ENCODE data around the gene CEP85. TPM values are rescaled to one million over a fixed set of nuclear protein-coding genes. Genes with fewer than 3 reads are reported as not detected.

Gene CEP85
- total RNA-seq, 1 experiment from 2014 or later = 37.2 TPM

- TF ChIP-seq REST (IDR thresholded peaks at IDR 0.05; ENCODE audit: low read depth) (no peak), ELF1 (IDR thresholded peaks at IDR 0.05; ENCODE audit: borderline replicate concordance, low read depth) (no peak)
These were observed 52.0 kb downstream of the CEP85 start (continued) for GRCh38 chr1:26286064-26286416.

- H3K9me2 ChIP-seq (ENCODE audit: insufficient read depth) = no peaks in the 10 kb centered on the region
- no peaks in the 10 kb centered on the region for H4K20me1 ChIP-seq (ENCODE audit: insufficient read depth)
- H3K4me3 ChIP-seq (replicated peaks in 1 of 2; ENCODE audit: low read depth in 1 of 2, low read length in 2 of 2) = no peak overlapping the region
- BruUV-seq (replicated peaks) = no TSS peak
- no peaks in the 10 kb centered on the region for H3K27me3 ChIP-seq (ENCODE audit: insufficient read depth, low read length)
- no peak overlapping the region for H2AFZ ChIP-seq (ENCODE audit: low read depth, low read length, poor library complexity, severe bottlenecking)
- H3K27ac ChIP-seq (ENCODE audit: low read depth, low read length) = no peak overlapping the region
- ATAC-seq (no peak), DNase-seq (ENCODE audit: low read depth, low spot score) (no peak)
- ChIA-PET RAD21 (ENCODE audit: low non-redundant PET in 1 of 2, low total read pairs in 2 of 2, uncharacterized antibody in 2 of 2, unreplicated experiment in 2 of 2) (no interaction called here), CTCF (interaction anchor here (2.3 to 3.8 kb wide), 3 partner anchors 11 to 130 kb away, joined by 7 to 50 read pairs (median 47); no protein-coding TSS in a partner anchor), POLR2A (no interaction called here)
- no peaks in the 10 kb centered on the region for H3K79me2 ChIP-seq (ENCODE audit: insufficient read depth, low read length)
- peaks cover 22 to 47% of the 10 kb centered on the region in 2 experiments for H3K4me1 ChIP-seq (ENCODE audit: control insufficient read depth in 1 of 2, insufficient read depth in 2 of 2, low read length in 2 of 2)
- intact Hi-C loops (cut with micrococcal nuclease) = no loop called here
- no peaks in the 10 kb centered on the region for H3K9me3 ChIP-seq (ENCODE audit: control insufficient read depth in 1 of 2, insufficient read depth in 1 of 2, low read depth in 1 of 2, low read length in 2 of 2)
- H3K4me2 ChIP-seq (ENCODE audit: low read length) = no peak overlapping the region
- no peaks in the 10 kb centered on the region; a peak in 1 of 4 replicates for H3K36me3 ChIP-seq (ENCODE audit: control insufficient read depth in 1 of 2, insufficient read depth in 2 of 2, low read length in 2 of 2)
- TF ChIP-seq CEBPB (IDR thresholded peaks at IDR 0.05; ENCODE audit: low read depth) = no peak
- TF ChIP-seq ZBTB33 (IDR thresholded peaks at IDR 0.05; ENCODE audit: extremely low read depth, insufficient replicate concordance, low read length) = no peak
- no peak for TF ChIP-seq YY1 (IDR thresholded peaks at IDR 0.05; ENCODE audit: extremely low read depth, insufficient replicate concordance, low read depth, low read length)
- no peak for TF ChIP-seq RAD21 (IDR thresholded peaks at IDR 0.05; ENCODE audit: low read depth)
- TF ChIP-seq FOSL1 (IDR thresholded peaks at IDR 0.05; ENCODE audit: low read depth) = no peak
- TF ChIP-seq JUND (IDR thresholded peaks at IDR 0.05) = no peak
- TF ChIP-seq CTCF (IDR thresholded peaks at IDR 0.05 in 2 of 3, conservative IDR thresholded peaks at IDR 0.05 in 1 of 3; ENCODE audit: borderline replicate concordance in 1 of 3, insufficient read depth in 1 of 3, low read depth in 2 of 3, low read length in 2 of 3) = no peak
- no peak for TF ChIP-seq ZFX (IDR thresholded peaks at IDR 0.05)
- no peak for TF ChIP-seq CBX3 (IDR thresholded peaks at IDR 0.05; ENCODE audit: low read depth)
- no peak for TF ChIP-seq ZNF274 (IDR thresholded peaks at IDR 0.05; ENCODE audit: low read depth, low read length)
- H3K9ac ChIP-seq (ENCODE audit: low read length) = no peak overlapping the region
These were observed 53.2 kb downstream of the CEP85 start for GRCh38 chr1:26287033-26287711.
